ENCODE data around the gene DYNC2LI1.

DYNC2LI1 gene

DNA sequence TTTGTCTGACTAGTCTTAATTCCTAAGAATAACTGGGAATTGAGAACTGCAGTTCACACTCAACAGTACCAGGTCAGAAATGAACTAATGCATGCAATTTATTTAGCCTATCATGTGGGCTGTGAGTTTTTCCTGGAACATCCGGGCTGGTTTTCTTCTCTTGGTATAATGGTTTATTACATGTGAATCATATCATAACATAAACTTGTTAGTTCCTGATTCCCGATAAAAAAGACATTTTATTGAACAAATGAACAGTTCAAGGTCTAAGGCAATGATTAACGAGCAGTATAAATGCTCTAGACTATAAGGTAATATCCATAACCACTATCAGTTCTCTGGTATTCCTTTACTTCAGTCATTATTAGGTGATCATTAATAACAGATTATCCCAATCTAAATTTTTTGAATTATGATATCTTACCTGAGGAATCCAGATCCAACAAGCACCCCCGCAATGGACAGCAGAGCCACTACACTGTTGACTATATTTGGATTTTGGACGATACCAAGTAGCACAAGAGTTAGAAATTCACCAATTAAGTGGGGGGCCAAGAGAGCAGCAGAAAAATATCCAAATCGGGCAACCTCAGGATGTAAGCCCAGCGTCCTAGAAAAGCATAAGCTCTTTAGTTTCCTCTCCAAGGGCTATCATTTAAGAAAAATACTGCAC lies 45.8 kb downstream of the DYNC2LI1 start:
- no peak for DNase-seq

DNA sequence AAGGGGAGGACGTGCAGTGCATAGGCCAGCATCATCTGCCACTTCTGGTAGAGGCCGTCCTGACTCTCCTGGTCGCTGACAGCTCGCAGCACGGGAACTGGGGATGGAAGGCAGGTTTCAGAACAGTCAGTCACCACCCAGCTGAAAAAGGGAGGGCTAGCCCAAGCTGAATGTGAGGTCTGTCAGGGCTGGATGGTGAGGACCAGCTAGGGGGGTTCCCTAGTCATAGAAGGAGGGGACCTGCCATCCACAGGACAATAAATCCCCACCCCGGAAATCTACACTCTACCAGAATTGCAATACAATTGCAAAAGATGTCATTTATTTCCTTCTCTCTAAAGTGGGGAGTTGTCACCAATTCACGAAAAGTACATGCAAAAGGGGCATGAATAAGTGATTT lies 49.0 kb downstream of the DYNC2LI1 start:
- no peak for DNase-seq

DNA sequence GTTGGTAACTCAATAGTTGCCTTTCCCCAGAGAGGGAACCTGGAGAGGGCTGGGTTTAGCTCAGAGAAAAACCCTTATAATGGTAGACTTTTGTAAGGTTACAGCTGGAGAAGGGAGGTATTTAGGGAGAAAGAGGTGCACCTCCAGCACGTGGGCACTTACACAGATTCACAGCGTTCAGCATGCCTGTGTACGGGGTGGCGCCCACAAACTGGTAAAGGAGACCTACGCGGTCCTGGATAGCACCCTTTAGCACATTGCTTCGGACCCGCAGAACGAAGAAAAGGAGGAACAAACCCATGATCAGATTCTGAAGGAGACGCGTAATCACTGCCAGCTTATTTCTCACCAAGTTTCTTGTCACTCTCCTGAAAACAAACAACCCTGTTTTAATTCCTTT lies 49.9 kb downstream of the DYNC2LI1 start:
- DNase-seq: no peak

DNA sequence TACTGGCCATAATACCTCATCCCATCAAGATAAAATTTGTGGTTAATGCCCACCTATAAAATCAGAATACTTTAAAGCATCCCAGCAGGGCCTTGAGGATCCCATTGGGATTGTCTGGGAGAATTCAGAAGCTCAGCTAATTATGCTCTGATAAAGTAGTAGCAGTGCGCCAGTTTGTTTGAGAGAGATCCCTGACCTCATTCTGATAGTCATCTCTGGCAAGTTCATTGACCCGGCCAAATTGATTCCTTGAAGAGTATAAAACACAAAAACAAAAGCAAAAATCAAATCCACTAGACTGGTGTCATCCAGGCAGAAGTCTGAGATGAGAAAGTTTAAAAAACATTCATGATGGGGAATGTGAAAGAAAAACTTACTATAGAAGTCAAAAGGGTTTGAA lies 50.7 kb downstream of the DYNC2LI1 start:
- no peak for DNase-seq

DNA sequence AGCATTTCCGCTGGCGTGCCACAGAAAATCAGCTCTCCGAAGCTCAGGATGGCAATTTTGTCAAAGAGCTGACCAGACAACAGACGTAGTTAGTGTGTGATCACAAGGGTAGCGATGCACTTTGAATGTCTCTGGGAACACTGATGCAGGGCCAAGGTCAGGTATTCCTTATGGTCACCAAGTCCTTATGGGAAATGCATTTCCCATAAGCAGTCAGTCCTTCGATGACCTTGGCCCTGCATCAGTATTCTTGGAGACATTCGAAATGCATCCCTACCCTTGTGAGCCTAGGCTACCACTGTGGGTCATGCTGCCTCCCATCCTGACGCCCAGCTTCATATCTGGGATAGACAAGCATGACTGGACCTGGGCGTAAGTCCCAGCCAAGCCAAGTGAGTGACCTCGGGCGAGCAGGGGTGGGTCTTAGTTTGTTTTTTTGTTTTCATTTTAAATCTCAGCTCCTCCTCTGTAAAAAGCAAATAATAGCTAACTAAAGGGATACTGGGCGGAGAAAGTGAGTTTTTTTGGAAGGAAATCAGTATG lies 51.2 kb downstream of the DYNC2LI1 start:
- no peak for DNase-seq

DNA sequence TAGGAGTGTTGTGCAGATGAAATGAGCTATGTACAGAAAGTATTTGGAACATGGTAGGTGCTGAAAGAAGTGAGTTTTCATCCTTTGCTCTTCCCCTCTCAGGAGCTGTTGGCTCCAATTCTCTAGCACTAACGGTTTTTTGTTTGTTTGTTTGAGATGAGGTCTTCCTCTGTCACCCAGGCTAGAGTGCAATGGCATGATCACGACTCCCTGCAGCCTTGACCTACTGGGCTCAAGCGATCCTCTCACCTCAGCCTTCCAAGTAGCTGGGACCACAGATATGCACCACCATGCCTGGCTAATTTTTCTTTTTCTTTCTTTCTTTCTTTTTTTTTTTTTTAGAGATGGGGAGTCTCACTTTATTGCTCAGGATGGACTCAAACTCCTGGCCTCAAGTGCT lies 52.0 kb downstream of the DYNC2LI1 start:
- no peak for DNase-seq

DNA sequence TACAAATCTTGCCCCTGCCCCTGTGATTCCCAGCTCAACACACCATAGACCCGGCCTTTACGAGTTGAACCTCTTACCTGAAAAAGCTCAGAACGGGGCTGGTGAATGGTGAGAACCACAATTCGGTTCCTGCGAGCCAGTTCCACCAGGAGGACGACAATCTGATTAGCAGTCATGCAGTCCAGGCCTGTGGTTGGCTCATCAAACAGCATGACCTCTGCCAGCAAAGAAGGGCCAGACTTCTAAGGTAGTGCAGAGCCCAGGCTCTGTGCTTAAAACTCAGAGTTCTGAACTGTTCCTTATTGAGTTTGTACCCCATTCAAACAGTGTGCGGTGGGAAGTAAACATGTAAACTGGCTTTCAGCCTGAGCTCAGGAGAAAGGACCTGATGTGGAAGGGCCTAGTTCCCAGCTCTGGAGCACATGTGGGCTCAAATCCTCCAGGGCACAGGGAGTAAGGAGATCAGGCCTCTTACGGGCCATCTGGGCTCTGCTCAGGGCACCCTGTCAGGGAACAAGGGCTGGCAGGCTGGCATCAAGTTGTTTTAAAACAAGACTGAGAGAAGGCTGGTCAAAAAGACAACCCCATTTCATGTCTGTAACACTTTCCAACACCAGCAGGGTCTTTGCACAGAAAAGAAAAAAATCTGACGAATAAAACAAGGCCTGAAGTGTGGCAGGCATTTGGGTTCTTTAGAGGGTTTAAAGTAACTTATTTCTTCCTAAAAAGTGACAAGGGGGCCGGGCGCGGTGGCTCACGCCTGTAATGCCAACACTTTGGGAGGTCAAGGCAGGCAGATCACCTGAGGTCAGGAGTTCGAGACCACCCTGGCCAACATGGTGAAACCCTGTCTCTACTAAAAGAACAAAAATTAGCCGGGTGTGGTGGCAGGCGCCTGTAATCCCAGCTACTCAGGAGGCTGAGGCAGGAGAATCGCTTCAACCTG lies 52.7 kb downstream of the DYNC2LI1 start:
- DNase-seq: no peak

DNA sequence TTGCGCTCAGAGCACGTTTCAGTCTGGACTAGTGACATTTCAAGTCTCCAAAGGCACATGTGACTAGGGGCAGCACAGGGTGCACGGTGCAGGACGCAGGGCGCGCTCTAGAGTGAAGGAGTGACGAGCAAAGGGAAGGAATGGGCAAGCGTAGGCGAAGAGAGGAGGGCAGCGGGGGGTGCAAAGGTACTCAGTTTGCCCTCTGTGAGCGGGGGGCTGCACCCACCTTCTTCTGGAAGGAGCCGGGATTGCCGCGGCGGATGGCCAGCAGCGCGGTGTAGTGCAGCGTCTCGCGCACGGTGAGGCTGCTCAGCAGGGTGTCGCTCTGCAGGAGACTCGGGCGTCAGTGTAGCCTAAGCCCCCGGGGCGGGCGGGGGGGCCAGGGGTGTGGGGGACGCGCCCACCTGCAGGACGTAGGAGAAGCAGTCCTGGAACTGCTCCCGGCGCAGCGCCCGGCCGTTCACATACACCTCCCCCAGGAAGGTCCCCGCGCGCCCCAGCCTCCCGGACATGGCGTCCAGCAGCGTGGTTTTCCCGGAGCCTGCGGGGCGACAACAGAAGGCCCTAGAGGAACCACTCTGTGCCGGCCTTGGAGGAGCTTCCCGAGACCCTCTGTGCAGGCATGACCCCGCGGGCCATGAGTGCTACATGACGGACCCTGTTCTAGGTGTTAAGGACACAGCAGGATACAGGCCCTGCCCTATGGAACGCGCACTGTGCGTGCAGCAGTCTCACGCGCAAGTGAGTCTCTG lies 57.9 kb downstream of the DYNC2LI1 start:
- DNase-seq: no peak

DNA sequence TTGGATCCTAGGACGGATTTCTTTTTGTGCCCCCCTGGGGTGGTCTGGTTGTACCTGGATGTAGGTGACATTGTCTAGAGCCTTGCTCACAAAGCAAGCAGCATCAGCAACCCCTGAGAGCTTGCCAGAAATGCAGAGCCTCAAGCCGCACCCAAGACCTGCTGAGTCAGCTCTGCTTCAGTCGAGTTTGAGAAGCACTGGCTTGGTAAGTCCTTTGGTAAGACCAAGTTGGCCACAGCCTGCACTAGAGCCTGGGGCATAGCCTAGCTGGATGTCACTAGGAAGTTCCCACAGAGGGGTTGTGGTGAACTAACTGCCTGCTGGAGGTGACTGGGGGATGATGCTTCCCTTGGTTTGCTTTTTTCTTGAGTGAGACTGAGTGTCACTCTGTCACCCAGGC lies 58.6 kb downstream of the DYNC2LI1 start:
- no peak for DNase-seq

DNA sequence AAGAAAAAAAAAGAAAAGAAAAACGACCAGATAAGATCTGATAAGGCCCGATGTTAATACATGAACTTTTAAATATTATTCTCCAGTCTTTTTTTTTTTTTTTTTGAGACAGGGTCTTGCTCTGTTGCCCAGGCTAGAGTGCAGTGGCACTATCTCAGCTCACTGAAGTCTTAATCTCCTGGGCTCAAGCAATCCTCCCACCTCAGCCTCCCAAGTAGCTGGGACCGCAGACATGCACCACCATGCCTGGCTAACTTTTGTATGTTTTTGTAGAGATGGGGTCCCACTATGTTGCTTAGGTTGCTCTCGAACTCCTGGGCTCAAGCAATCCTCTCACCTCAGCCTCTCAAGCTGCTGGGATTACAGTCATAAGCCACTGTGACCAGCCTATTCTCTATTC lies 63.2 kb downstream of the DYNC2LI1 start:
- DNase-seq: no peak

DNA sequence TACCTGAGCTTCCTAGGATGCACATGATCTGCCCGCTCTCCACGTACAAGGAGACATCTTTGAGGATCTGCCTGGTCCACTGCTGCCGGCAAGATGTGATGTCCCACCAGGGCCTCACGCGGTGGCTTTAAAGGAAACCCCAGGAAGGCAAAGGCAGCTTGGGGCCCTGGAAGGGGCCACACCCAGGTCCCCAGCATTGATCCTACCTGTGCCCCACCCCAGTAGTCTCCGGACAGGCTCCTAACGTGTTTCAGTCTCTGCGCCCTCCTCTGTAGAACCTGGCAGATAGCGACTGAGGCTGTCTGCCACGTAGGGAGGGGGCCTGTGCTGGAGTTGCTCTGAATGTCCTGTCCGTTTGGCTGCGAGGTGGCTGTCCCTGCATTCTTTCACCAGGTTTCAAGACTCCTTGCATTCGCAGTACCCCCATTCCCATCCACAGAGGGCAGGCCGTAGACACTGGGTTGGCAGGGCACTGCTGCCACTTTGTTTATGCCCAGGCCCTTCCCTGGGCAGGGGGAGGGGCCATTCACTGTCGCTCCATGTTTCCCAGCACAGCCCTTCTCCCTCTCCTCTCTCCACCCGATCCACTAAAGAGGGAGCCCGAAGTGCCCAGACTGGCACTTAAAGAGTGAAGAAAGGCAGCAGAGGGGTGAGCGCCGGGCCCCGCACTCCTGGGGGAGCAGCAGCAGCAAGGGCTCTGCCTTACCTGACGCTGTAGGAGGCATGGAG lies 64.2 kb downstream of the DYNC2LI1 start:
- DNase-seq: no peak

DNA sequence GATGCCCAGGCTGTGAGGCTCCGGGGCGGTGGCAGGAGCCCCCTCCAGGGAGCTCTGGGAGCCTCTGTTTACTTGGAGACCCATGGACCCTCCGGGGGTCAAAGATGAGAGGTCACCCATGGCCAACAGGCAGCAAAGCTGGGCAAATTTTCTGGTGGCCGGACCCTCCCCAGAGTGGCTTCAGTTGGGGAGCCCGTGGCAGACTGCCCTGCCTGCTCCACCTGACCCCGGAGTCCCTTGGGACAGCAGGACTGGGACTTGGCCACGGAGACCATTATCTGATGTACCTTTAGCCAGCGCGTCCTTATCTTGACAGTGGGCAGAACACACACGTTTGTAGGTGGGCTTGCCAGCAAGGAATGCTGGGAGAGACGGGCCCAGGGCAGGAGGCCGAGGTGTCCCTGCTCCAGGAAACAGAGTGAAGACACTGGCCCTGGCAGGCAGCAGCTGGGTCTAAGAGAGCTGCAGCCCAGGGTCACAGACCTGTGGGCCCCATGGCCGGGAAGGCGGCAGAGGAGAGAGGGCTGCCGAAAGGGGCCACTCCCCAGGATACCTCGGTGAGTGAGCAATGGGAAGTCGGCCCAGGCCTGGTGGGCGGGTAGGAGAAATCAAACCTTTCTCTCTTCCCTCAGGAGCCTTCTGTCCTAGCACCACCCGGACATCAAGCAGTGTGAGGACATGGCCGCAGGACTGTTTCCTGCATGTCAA lies 64.9 kb downstream of the DYNC2LI1 start, which contains the start of the genes ABCG5 and ABCG8:
Gene ABCG5 (minus strand): TSS at position 280 of the 708 bp plus-strand sequence. CDS start 160 bp downstream, at position 120.
Gene ABCG8 (plus strand): TSS at position 412 of the 708 bp plus-strand sequence. CDS start 83 bp downstream, at position 495.
- DNase-seq: no peak

DNA sequence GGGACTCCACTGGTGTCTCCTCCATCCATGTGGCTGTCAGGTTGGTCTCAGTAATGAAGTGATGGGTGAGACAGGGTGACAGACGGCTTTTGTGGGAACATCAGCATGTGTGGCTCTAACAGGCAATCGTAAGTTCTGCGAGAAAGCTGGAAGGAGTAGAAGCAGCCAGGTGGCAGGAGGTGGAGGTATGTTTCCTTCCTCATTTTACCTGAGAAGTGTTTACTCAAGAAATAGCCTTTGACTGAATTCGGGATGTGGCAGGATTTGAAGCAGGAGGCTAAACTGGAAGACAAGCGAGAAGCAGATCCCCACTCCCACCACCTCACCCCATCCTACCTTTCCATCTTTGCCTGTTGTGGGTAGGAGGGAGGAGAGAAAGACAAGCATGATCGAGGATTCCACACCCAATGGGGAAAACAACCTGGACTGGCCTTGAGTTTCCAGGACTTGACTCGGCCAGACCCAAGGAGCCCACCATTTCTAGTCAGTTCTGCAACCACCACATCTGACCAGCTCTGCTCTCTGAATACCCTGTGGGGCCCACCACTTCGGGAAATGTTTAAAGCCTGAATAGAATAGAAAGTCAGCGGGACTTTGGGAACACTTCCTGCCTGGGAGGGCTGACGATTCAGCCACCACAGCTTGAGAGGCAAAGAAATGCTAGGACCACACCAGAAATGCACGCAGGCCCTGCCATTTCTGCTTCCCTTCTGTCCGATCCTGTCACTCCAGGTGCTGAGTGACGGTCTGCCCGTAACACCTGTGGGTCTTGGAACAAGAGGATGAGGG lies 66.1 kb downstream of the DYNC2LI1 start:
- DNase-seq: no peak

DNA sequence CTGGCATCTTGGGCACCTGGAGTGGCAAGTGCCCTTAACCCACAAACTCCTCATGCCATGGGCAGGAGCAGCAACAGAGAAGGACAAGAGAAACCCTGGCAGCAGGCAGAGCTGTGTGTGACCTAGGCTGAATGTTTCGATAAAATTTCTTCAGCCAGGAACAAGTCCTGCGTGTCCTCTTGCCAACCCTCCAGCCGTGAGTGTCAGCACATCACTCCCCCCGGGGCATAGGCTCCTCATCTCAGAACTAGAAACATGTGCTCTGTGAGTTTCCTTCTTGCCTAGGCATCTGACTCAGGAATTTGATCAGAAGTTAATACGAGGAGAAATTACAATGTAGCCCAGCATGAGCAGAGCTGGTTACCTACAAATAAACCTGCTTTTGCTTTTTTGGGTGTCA lies 67.1 kb downstream of the DYNC2LI1 start:
- no peak for DNase-seq

DNA sequence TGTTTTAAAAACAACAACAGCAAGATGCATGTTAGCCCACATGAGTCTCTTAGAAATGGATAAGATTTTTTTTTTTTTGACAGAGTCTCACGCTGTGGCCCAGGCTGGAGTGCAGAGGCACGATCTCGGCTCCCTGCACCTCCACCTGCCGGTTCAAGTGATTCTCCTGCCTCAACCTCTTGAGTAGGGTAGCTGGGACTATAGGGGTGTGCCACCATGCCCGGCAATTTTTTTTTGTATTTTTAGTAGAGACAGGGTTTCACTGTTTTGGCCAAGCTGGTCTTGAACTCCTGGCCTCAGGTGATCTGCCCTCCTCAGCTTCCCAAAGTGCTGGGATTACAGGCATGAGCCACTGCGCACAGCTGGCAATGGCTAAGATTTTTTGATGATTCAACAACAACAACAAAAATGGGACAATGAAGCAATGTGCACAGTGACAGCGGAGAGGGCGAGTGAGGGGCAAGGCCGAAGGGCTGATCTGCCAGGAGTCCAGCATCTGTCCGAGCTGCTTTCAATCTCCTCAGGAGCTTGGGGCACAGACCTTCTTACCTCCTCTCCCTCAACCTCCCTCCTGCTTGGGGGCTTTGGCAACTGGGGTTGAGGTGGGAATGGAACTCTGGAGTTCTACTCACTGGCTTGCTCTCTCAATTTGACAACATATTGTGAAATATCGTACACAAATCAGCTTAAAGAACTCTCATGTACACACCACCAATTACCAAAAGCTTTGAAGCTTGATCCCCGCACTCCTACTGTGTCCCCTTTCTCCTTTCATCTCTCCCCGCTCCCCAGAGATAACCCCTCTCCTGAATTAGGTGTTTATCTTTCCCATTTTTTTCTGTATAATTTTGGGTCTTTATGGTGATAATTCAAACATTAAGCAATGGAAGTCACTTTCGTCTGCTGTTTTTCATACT lies 68.4 kb downstream of the DYNC2LI1 start:
- no peak for DNase-seq

DNA sequence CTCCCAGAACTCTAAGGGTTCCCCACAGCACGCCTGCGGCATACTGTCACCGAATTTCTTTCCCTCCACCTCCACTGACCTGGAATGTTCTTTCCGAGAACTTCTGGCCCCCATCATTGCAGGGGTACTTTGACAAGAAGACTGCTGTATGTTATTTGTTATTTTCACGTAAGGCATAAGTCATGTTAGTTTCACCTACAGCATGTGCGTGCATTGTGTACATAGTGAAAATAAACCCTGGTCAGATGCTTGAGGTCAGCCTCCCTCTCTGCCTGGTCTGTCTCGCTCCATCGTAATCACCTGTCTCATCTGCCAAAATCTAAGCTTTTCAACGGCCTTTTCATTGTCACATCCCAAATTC lies 69.0 kb downstream of the DYNC2LI1 start:
- no peak for DNase-seq

DNA sequence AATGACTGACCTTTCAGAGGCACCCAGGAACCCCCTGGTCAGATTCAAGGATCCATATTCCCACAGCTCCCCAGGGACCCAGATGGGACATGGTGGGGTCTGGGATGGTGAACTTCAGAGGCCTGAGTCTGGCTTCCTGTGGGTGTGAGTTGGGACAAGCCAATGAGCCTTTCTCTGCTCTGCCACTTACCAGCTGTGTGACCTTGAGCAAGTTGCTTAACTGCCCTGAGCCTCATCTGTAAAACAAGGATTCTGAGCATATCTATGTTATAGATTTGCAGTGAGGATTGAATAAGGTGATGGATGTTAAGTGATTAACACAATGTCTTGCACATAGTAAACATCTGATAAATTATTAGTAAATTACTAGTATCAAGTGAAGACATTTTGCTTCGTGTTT lies 71.3 kb downstream of the DYNC2LI1 start:
- no peak for DNase-seq

DNA sequence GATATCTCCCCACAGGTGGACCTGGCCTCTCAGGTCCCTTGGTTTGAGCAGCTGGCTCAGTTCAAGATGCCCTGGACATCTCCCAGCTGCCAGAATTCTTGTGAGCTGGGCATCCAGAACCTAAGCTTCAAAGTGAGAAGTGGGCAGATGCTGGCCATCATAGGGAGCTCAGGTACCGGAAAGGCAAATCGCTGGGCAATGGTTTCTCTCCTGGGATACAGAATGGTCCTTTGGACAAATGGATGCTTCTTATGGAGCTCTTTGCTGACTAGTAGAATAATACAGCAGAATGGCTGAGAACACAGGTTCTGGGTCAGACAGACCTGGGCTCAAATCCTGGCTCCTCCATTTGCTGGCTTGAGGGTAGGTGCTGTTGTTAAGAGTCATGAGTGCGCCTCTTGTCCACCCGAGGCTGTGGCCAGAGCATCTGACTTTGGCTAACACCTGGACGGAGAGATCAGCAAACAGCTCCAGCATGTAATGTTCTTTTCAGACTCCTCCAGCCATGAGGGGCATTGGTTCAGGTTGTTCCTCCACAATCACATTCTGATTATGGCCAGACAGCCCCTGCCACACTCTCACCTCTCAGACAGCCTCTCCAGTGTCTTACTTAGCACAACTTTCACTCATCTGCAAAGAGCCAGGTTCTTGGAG lies 72.4 kb downstream of the DYNC2LI1 start:
- no peak for DNase-seq

DNA sequence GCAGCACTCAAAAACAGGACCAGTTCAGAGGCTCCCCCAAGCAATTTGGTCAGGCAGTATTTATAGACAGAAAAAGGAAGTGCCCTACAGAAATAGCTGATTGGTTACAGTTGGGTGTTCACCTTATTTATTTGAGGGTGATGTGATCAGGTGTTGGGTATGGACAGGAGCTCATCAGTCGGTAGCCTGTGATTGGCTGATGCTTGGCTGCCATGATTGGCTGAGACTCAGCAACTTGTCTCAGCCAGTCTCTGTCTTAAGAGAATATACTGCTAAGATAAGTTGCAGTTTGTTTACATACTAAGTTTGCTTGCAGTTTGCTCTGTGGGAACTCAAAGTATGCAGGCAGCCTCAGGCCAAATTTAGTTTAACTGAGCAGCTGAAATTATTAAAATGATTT lies 74.4 kb downstream of the DYNC2LI1 start:
- no peak for DNase-seq

Data from activated CD4-positive, alpha-beta T cell treated with anti-CD3 and anti-CD28 coated beads, Interleukin-10, Interleukin-2, amounts not matched to agents 100 ng/mL and 50 ng/mL, durations not matched to agents 16 hours and 8 hours (primary cell).